Endothelial cell of umbilical vein (primary cell): ENCODE measurements around the gene PHOX2B. TPM values are rescaled to one million over a fixed set of nuclear protein-coding genes. Genes with fewer than 3 reads are reported as not detected.

Experiments
- BruUV-seq: library from RNA; stranded (reverse); fragments of 400-500 nt; replicated peaks from 2 replicates; lab custom pipeline; 2021; lab: Mats Ljungman, UMichigan
- CTCF ChIA-PET: fragments of 300-600, 350-600 bp; sonication (Branson Sonifier 250); formaldehyde crosslinking; loops from one replicate; lab custom pipeline; 2021; ENCODE audit warnings: antibody characterized with exemption, inconsistent platforms; lab: Charles Lee
- POLR2A ChIA-PET: fragments of 300-600, 350-600 bp; sonication (Branson Sonifier 250); formaldehyde crosslinking; loops from one replicate; lab custom pipeline; 2021; ENCODE audit warnings: antibody characterized with exemption, inconsistent platforms; lab: Charles Lee
- DNase-seq: peaks from one replicate; pipeline ENCODE4 v3.0.0-alpha.2; 2011; ENCODE audit warnings: low read depth, low spot score
- FAIRE-seq: peaks from 2 replicates; lab custom pipeline; 2011; peaks lifted over from hg19 to GRCh38; lab: Jason Lieb, UNC
- H2AFZ ChIP-seq: 2 replicates; pipeline ENCODE4 v1.6.0; 2012; ENCODE audit warnings: low read depth, low read length, control low read depth, inconsistent platforms
- H3K27ac ChIP-seq: 2 replicates; pipeline ENCODE4 v1.5.1; 2011; ENCODE audit warnings: low read depth, mild to moderate bottlenecking, control low read depth, low read length, moderate library complexity; ENCODE audit not compliant: insufficient read depth
- H3K27me3 ChIP-seq, 2 experiments: 2 replicates each; pipeline versions ENCODE4 v1.6.0 to v1.6.1; 2011; ENCODE audit warnings: low read length in 2 of 2, mixed read lengths in 1 of 2; ENCODE audit not compliant: control insufficient read depth in 2 of 2, insufficient read depth in 2 of 2
- H3K36me3 ChIP-seq, 2 experiments: 2 replicates in 1 of 2; 3 replicates in 1 of 2; pipeline ENCODE4 v1.5.1; 2011; ENCODE audit warnings: low read length in 2 of 2, mild to moderate bottlenecking in 1 of 2, moderate library complexity in 1 of 2; ENCODE audit not compliant: control insufficient read depth in 2 of 2, insufficient read depth in 2 of 2; ENCODE audit errors: extremely low read depth in 1 of 2
- H3K4me1 ChIP-seq: 3 replicates; pipeline ENCODE4 v1.5.1; 2011; ENCODE audit warnings: mild to moderate bottlenecking, low read length; ENCODE audit not compliant: control insufficient read depth, insufficient read depth; ENCODE audit errors: extremely low read depth
- H3K4me2 ChIP-seq: 2 replicates; pipeline ENCODE4 v1.6.1; 2011; ENCODE audit warnings: low read length, control low read depth, mixed read lengths; ENCODE audit not compliant: insufficient read depth
- H3K4me3 ChIP-seq, 3 experiments: fragments of 200-600 bp in 1 of 3; sonication (generic), shearing (Covaris generic) in 1 of 3; replicated peaks in 1 of 3; 2 replicates each; pipeline ENCODE4 v1.5.1; 2011 to 2016; ENCODE audit warnings: control low read depth in 3 of 3, low read length in 3 of 3, mild to moderate bottlenecking in 2 of 3, inconsistent platforms in 1 of 3, low read depth in 1 of 3, moderate library complexity in 1 of 3; ENCODE audit not compliant: insufficient read depth in 1 of 3
- H3K79me2 ChIP-seq: 2 replicates; pipeline ENCODE4 v1.6.0; 2012; ENCODE audit warnings: low read length, inconsistent platforms; ENCODE audit not compliant: control insufficient read depth, insufficient read depth
- H3K9ac ChIP-seq: replicated peaks from 2 replicates; pipeline ENCODE3; 2011; ENCODE audit warnings: low read length, control low read depth; ENCODE audit not compliant: insufficient read depth; ENCODE audit errors: extremely low read depth
- H3K9me1 ChIP-seq: replicated peaks from 3 replicates; pipeline ENCODE4 v1.6.0; 2011; ENCODE audit warnings: mild to moderate bottlenecking, low read length; ENCODE audit not compliant: control insufficient read depth, insufficient read depth; ENCODE audit errors: extremely low read depth
- H3K9me3 ChIP-seq: replicated peaks from 2 replicates; pipeline ENCODE4 v1.5.1; 2012; ENCODE audit warnings: low read length, inconsistent platforms; ENCODE audit not compliant: control insufficient read depth, insufficient read depth
- H4K20me1 ChIP-seq: replicated peaks from 2 replicates; pipeline ENCODE3; 2011; ENCODE audit warnings: mild to moderate bottlenecking, low read length; ENCODE audit not compliant: control insufficient read depth, insufficient read depth; ENCODE audit errors: extremely low read depth
- CTCF ChIP-seq, 2 donors: IDR thresholded peaks; 1 replicate in 1 of 2; 2 replicates in 1 of 2; pipeline ENCODE4 v1.5.1; 2011; ENCODE audit warnings: low read length in 2 of 2, mild to moderate bottlenecking in 2 of 2, moderate library complexity in 2 of 2, control low read depth in 1 of 2, inconsistent platforms in 1 of 2, low read depth in 1 of 2; ENCODE audit not compliant: insufficient read depth in 1 of 2; ENCODE audit errors: extremely low read depth in 1 of 2
- EZH2 ChIP-seq: IDR thresholded peaks from 2 replicates; pipeline ENCODE4 v1.6.1; 2012; ENCODE audit warnings: borderline replicate concordance, low read depth, mild to moderate bottlenecking, moderate library complexity, low read length, inconsistent platforms; ENCODE audit not compliant: severe bottlenecking
- FOS ChIP-seq: IDR thresholded peaks from 2 replicates; pipeline ENCODE4 v1.6.1; 2011; ENCODE audit warnings: mild to moderate bottlenecking, low read length, moderate library complexity, borderline replicate concordance; ENCODE audit not compliant: insufficient read depth
- GATA2 ChIP-seq: IDR thresholded peaks from 2 replicates; pipeline ENCODE4 v1.7.0; 2011; ENCODE audit warnings: low read depth, mild to moderate bottlenecking, moderate library complexity, mixed read lengths, low read length; ENCODE audit not compliant: insufficient read length, insufficient read depth
- JUN ChIP-seq: IDR thresholded peaks from 2 replicates; pipeline ENCODE4 v1.6.1; 2011; ENCODE audit warnings: borderline replicate concordance, low read depth; ENCODE audit not compliant: insufficient read length, insufficient read depth
- MYC ChIP-seq: IDR thresholded peaks from one replicate; pipeline ENCODE4 v1.6.1; 2011; ENCODE audit warnings: mild to moderate bottlenecking, low read depth, low read length
- POLR2A ChIP-seq: IDR thresholded peaks from 2 replicates; pipeline ENCODE4 v1.6.1; 2012; ENCODE audit warnings: low read depth, mild to moderate bottlenecking, control low read depth, low read length
- POLR2AphosphoS5 ChIP-seq: IDR thresholded peaks from 2 replicates; pipeline ENCODE4 v1.6.1; 2012; ENCODE audit warnings: low read depth, mild to moderate bottlenecking, control low read depth, low read length, moderate library complexity; ENCODE audit not compliant: insufficient read depth
- dilution Hi-C: fragments of 300-500 bp; cut with MboI; formaldehyde crosslinking; loops from one replicate; pipeline ENCODE4 v1.15.0; 2019; ENCODE audit warnings: low sequenced_read_pairs; ENCODE audit not compliant: extremely low pct_ligation_motif_present
- intact Hi-C: fragments of 100-400 bp; cut with micrococcal nuclease; formaldehyde crosslinking; loops from one replicate; pipeline ENCODE4 v1.10.0; 2022
- polyA plus RNA-seq, 4 experiments: library from polyadenylated mRNA; depleted of rRNA in 3 of 4; stranded (reverse) in 3 of 4; unstranded in 1 of 4; fragments of >200 nt; gene quantifications; 2 replicates each; pipeline versions ENCODE4 v1.2.1 to v1.2.3, GENCODE V29; 2011 to 2012; ENCODE audit warnings: missing spikeins in 1 of 4
- total RNA-seq: library from RNA; stranded (reverse); gene quantifications from 2 replicates; pipeline ENCODE4 v1.2.3, GENCODE V29; 2021
- TF ChIP-seq, protein P1 (sequence below): IDR thresholded peaks from 2 replicates; pipeline ENCODE4 v1.6.1; 2011; ENCODE audit not compliant: insufficient read depth, insufficient read length

PHOX2B gene
- total and polyA plus RNA-seq, 2 donors (not counting 3 experiments of a cell fraction or from before 2014, with no cell fraction given) = not detected

DNA sequence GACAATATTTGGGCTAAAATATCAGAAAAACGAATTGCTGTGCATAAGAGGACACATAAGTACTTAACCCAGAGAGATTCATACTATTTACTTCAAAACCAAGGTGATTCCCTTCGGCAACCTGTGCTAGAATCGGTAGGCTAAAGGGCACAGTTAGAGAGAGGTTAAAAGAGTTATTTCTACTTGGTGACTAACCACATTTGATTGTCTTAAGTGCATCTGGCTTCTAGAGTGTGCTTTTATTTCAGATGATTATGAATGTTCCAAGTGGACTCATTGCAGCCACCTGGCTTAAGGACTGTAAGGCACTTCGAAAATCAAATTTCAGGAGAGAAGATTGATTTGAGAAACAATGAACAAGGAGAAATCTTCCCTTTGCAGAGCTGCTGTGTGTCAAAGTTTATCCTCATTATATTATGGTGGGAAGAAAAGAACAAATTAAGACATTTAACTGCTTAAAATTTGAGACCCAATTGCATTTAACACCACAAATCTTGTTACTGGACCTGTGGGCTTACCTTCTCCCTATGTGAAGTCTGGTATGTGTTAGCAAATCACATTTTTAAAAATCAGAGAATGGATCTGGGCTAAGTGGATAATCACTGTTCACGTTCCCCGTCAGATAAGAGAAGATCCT, 34.0 kb downstream of the PHOX2B start:
- no peak overlapping the region for H3K27ac ChIP-seq
- no peak for FAIRE-seq
- H3K27me3 ChIP-seq = peaks cover 0 to 5% of the 10 kb centered on the region in 2 experiments
- no peaks in the 10 kb centered on the region for H3K79me2 ChIP-seq
- no TSS peak for BruUV-seq
- H3K9me3 ChIP-seq = no peaks in the 10 kb centered on the region
- no peak overlapping the region for H3K4me2 ChIP-seq
- dilution Hi-C loops = no loop called here
- POLR2A ChIA-PET = no interaction called here
- no peaks in the 10 kb centered on the region for H3K9me1 ChIP-seq
- no peak for DNase-seq
- no peak overlapping the region for H3K4me3 ChIP-seq
- H3K36me3 ChIP-seq = no peaks in the 10 kb centered on the region
- no peaks in the 10 kb centered on the region for H4K20me1 ChIP-seq
- intact Hi-C loops = no loop called here
- no peak overlapping the region for H3K9ac ChIP-seq
- no peak overlapping the region for H2AFZ ChIP-seq
- TF ChIP-seq CTCF (IDR thresholded peaks at IDR 0.05; ENCODE audit: extremely low read depth in 1 of 2, insufficient read depth in 1 of 2, low read depth in 1 of 2, low read length in 2 of 2) = no peak
- TF ChIP-seq, protein P1, sequence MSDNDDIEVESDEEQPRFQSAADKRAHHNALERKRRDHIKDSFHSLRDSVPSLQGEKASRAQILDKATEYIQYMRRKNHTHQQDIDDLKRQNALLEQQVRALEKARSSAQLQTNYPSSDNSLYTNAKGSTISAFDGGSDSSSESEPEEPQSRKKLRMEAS = no peak
- no peak for TF ChIP-seq GATA2
- TF ChIP-seq EZH2 = no peak
- no peak for TF ChIP-seq POLR2AphosphoS5
- no peak for TF ChIP-seq FOS
- no peak for TF ChIP-seq POLR2A
- TF ChIP-seq JUN = no peak
- no peak for TF ChIP-seq MYC
- CTCF ChIA-PET = no interaction called here
- H3K4me1 ChIP-seq = no peaks in the 10 kb centered on the region
